Posterior cingulate gyrus (tissue), 11 donors: ENCODE results near the gene IQCF2.
"Not testable (repeated sequence)": the region's sequence is repeated elsewhere in the genome, so short reads cannot be mapped to it uniquely, and the experiment has no call there.

Experiments used
- DNase-seq, 10 donors: peaks; one replicate each; pipeline versions ENCODE4 v3.0.0 to v3.0.0-alpha.2; 2020 to 2021; ENCODE audit warnings: mixed read lengths in 3 of 10
- intact Hi-C: fragments of 100-400 bp; cut with DNase I; formaldehyde crosslinking; loops from one replicate; pipeline ENCODE4 v1.15.1; 2023

Gene IQCF2

GRCh38 chr3:51875501-51875900, 14.1 kb downstream of the IQCF2 start, which contains the start of gene IQCF5:
Gene IQCF5 (minus strand): TSS chr3:51875601. CDS start chr3:51875531, 70 bp downstream.
- intact Hi-C loops, result no loop called here

DNA sequence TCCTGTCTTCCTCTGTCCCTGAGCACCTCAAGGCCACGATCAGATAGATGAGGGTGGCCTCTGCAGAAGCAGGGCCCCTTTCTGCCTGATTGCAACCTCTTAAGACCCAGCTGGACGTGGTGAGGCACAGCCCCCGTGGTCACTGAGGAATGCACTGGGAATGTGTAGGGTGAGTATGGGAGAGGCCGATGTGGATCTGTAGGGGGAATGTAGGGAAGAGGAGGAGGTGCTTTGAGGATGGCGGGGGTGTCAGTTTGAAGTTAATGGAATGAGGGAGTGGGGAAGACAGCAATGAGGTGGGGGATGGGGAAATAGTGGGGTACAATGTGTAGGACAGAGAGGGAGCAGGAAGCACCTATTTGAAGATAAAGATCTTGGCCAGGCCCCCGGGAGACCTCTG, 14.8 kb downstream of the IQCF2 start:
- intact Hi-C loops, result no loop called here
- no peak for DNase-seq

More at GRCh38 chr3:51875501-51875900, 14.1 kb downstream of the IQCF2 start, which contains the start of gene IQCF5:
- no peak for DNase-seq

GRCh38 chr3:51879937-51880336, 18.5 kb downstream of the IQCF2 start:
- intact Hi-C loops, result no loop called here
- DNase-seq, result no peak

- no peak for DNase-seq
These were observed 25.0 kb downstream of the IQCF2 start for GRCh38 chr3:51886447-51886846.

DNA sequence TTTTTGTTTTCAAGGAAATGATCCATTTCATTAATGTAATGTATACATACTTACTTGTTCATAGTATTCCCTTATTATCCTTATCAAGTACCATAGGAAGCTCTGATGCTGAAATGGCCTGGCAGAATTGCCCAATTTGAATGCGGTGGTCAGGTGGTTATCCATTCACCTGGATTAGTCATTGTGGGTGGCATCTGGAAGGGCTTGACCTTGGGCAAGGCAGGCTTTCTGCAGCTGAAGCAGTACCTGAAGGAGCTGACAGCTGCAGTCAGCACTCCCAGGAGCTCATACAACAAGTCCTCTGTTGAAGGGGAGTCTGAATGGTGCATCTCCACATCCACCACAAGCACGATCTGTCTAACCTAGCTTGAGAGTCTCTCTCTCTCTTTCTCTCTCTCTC, 26.2 kb downstream of the IQCF2 start:
- intact Hi-C loops, result no loop called here
- no peak for DNase-seq

More at GRCh38 chr3:51886447-51886846, 25.0 kb downstream of the IQCF2 start:
- intact Hi-C loops, result no loop called here

GRCh38 chr3:51888463-51889105, 27.2 kb downstream of the IQCF2 start:
- no peak for DNase-seq
- intact Hi-C loops, result no loop called here

- no peak for DNase-seq
- intact Hi-C loops, result no loop called here
These were observed 30.0 kb downstream of the IQCF2 start for GRCh38 chr3:51891242-51892039.

DNA sequence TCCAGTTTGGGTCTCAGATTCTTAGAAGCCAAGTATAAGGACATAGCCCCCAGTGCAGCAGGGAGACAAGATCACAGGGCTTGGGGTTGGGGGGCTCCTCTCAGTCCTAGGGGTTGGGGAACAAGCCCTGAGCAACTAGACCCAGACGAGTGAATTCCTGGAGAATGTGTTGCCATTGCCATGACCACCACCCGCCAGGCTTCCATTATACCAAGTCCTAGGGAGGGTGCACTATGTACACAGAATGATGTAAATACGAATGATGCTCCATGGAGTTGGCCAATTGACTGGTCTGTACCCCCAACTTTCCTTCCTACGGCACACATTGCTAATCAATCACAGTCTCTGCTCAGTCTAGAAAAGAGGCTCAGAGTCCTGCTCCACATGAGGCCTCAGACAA, 33.0 kb downstream of the IQCF2 start:
- intact Hi-C loops, result no loop called here
- DNase-seq, result no peak

GRCh38 chr3:51894939-51895338, 33.5 kb downstream of the IQCF2 start:
- no peak for DNase-seq
- intact Hi-C loops, result no loop called here

DNA sequence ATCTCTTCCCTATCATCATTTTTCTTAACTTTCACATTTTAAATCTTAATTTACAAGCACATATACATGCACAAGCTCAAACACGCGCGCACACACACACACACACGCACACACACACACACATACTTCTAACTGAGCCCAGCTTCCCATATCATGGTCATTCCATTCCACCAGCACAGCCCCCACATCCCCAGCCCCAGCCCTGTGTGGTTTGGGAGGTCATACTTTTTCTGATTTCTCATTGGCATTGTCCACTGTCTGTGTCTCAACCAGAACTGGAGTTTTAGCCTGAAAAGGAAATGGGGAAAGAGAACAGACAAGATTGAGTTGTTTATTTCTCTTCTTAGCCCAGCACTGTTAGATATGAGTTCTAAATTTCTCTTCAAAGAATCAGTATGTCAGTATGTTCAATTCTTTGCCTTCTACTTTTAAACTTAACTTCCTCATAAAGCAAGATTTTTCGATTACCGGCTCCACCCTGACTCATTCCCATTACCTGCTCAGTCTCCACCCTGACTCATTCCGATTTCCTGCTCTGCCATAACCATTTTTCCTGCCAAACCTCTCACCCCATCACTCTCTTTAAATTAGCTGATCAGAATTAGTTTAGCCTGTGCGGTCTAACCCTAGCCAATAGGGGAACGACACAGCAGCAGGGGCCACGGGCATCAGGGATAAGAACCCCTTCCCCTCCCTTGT, 35.3 kb downstream of the IQCF2 start:
- DNase-seq, result no peak
- intact Hi-C loops, result no loop called here

GRCh38 chr3:51897391-51897790, 36.0 kb downstream of the IQCF2 start:
- no peak for DNase-seq
- intact Hi-C loops, result no loop called here

- intact Hi-C loops, DNase-seq: not testable (repeated sequence)
These were observed 38.6 kb downstream of the IQCF2 start for GRCh38 chr3:51900043-51900442.

DNA sequence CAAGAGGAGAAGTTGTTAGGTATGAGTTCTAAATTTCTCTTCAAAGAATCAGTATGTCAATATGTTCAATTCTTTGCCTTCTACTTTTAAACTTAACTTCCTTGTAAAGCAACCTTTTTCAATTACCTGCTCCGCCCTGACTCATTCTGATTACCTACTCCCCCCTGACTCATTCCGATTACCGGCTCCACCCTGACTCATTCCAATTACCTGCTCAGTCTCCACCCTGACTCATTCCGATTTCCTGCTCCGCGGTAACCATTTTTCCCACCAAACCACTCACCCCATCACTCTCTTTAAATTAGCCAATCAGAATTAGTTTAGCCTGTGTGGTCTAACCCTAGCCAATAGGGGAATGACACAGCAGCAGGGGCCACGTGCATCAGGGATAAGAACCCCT, 40.9 kb downstream of the IQCF2 start:
- DNase-seq, intact Hi-C loops: not testable (repeated sequence)

DNA sequence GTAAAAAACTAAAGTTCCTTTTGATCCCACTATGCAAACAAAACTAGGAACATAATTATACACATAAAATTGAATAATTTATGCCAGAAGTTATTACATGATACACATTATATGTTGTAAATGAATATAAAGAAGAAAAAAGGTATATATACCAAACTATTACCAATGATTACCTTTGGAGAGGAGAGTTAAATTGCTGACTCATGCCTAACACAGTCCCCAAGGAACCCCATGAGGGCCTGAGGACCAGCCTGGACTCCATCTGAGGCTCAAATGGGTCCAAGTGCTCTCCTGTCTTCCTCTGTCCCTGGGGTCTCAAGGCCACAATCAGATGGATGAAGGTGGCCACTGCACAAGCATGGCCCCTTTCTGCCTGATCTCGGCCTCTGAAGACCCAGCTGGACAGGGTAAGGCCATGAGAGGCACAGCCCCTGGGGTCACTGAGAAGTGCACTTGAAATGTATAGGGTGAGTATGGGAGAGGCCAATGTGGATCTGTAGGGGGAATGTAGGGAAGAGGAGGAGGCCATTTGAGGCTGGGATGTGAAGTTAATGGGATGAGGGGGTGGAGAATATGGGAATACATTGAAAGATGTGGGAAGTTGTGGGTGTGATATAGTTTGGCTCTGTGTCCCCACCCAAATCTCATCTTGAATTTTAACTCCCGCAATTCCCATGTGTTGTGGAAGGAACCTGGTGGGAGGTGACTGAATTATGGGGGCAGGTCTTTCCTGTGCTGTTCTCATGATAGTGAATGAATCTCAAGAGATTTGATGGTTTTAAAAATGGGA, 42.8 kb downstream of the IQCF2 start:
- intact Hi-C loops, result no loop called here
- no peak for DNase-seq

- intact Hi-C loops, result no loop called here
These were observed 46.6 kb downstream of the IQCF2 start for GRCh38 chr3:51908026-51908425.

More at GRCh38 chr3:51908026-51908425, 46.6 kb downstream of the IQCF2 start:
- peak in 1 of 10 donors; percentile 3 for DNase-seq
